CD14-positive monocyte (primary cell): Measurements from ENCODE around the gene IGF2BP2. TPM values are rescaled to one million over a fixed set of nuclear protein-coding genes. Genes with fewer than 3 reads are reported as not detected.
A peak's percentile ranks its signal among the peaks of the same experiment; 100 is the strongest.

Source experiments
- DNase-seq, 3 donors: peaks; one replicate each; pipeline ENCODE4 v3.0.0-alpha.2; 2011 to 2022
- H2AFZ ChIP-seq: 2 replicates; pipeline ENCODE4 v1.6.0; 2012; ENCODE audit warnings: mild to moderate bottlenecking, low read depth, low read length, inconsistent platforms; ENCODE audit not compliant: insufficient read depth, poor library complexity, severe bottlenecking
- H3K27ac ChIP-seq, 2 donors: 1 replicate in 1 of 2; 2 replicates in 1 of 2; pipeline ENCODE4 v1.5.1; 2012 to 2013; ENCODE audit warnings: low read length in 2 of 2, control low read depth in 1 of 2, inconsistent platforms in 1 of 2, low read depth in 1 of 2, mild to moderate bottlenecking in 1 of 2
- H3K27me3 ChIP-seq, 2 donors: one replicate each; pipeline versions ENCODE4 v1.6.0 to v1.6.1; 2011 to 2013; ENCODE audit warnings: low read length in 2 of 2; ENCODE audit not compliant: control insufficient read depth in 2 of 2, insufficient read depth in 2 of 2
- H3K36me3 ChIP-seq, 2 donors: replicated peaks in 1 of 2; 1 replicate in 1 of 2; 2 replicates in 1 of 2; pipeline versions ENCODE4 v1.5.1 to v1.6.1; 2012 to 2013; ENCODE audit warnings: low read length in 2 of 2, control low read depth in 1 of 2, inconsistent platforms in 1 of 2, mild to moderate bottlenecking in 1 of 2; ENCODE audit not compliant: insufficient read depth in 2 of 2, control insufficient read depth in 1 of 2
- H3K4me1 ChIP-seq, 2 donors: 1 replicate in 1 of 2; 2 replicates in 1 of 2; pipeline versions ENCODE4 v1.5.1 to v1.6.1; 2012 to 2013; ENCODE audit warnings: low read length in 2 of 2, control low read depth in 1 of 2, inconsistent platforms in 1 of 2, mild to moderate bottlenecking in 1 of 2, moderate library complexity in 1 of 2; ENCODE audit not compliant: insufficient read depth in 2 of 2, control insufficient read depth in 1 of 2
- H3K4me2 ChIP-seq: replicated peaks from 2 replicates; pipeline ENCODE3; 2012; ENCODE audit warnings: low read length, moderate library complexity, mild to moderate bottlenecking; ENCODE audit not compliant: poor library complexity, severe bottlenecking; ENCODE audit errors: extremely low read depth
- H3K4me3 ChIP-seq, 3 experiments: fragments of 200-600 bp in 1 of 3; sonication (generic) in 1 of 3; replicated peaks in 1 of 3; 1 replicate in 2 of 3; 2 replicates in 1 of 3; pipeline ENCODE4 v1.5.1; 2011 to 2013; ENCODE audit warnings: low read length in 3 of 3, mild to moderate bottlenecking in 3 of 3, control low read depth in 2 of 3, low read depth in 2 of 3, inconsistent platforms in 1 of 3, moderate library complexity in 1 of 3
- H3K79me2 ChIP-seq: 2 replicates; pipeline ENCODE4 v1.6.0; 2012; ENCODE audit warnings: mild to moderate bottlenecking, control low read depth, inconsistent platforms, low read length, moderate library complexity; ENCODE audit not compliant: insufficient read depth
- H3K9ac ChIP-seq: 2 replicates; pipeline ENCODE4 v1.6.0; 2017; ENCODE audit warnings: low read length, mild to moderate bottlenecking; ENCODE audit not compliant: insufficient read depth, poor library complexity, severe bottlenecking
- H3K9me3 ChIP-seq, 2 donors: replicated peaks in 1 of 2; 1 replicate in 1 of 2; 2 replicates in 1 of 2; pipeline versions ENCODE4 v1.5.1 to v1.6.1; 2012 to 2013; ENCODE audit warnings: low read length in 2 of 2, control low read depth in 1 of 2; ENCODE audit not compliant: control insufficient read depth in 1 of 2, insufficient read depth in 1 of 2
- H4K20me1 ChIP-seq: 2 replicates; pipeline ENCODE4 v1.6.0; 2012; ENCODE audit warnings: mild to moderate bottlenecking, low read length, control low read depth, moderate library complexity; ENCODE audit not compliant: insufficient read depth
- H3K27ac Mint-ChIP-seq, 7 donors: one replicate each; pipeline ENCODE4 v1.8.0; 2020; ENCODE audit warnings: mild to moderate bottlenecking in 7 of 7, mixed read lengths in 7 of 7, moderate library complexity in 6 of 7, inconsistent platforms in 2 of 7
- H3K27me3 Mint-ChIP-seq, 3 donors: one replicate each; pipeline ENCODE4 v1.8.0; 2021 to 2022; ENCODE audit warnings: low read depth in 3 of 3, mild to moderate bottlenecking in 3 of 3, mixed read lengths in 3 of 3, moderate library complexity in 3 of 3, inconsistent platforms in 1 of 3
- H3K36me3 Mint-ChIP-seq, 2 donors: one replicate each; pipeline ENCODE4 v1.8.0; 2020; ENCODE audit warnings: mixed read lengths in 2 of 2, inconsistent platforms in 1 of 2, mild to moderate bottlenecking in 1 of 2
- H3K4me1 Mint-ChIP-seq: one replicate; pipeline ENCODE4 v1.8.0; 2020; ENCODE audit warnings: mild to moderate bottlenecking, mixed read lengths
- H3K4me3 Mint-ChIP-seq, 2 donors: one replicate each; pipeline ENCODE4 v1.8.0; 2020; ENCODE audit warnings: mild to moderate bottlenecking in 2 of 2, mixed read lengths in 2 of 2, moderate library complexity in 1 of 2
- H3K9me3 Mint-ChIP-seq, 7 donors: one replicate each; pipeline ENCODE4 v1.8.0; 2020 to 2022; ENCODE audit warnings: mixed read lengths in 7 of 7, mild to moderate bottlenecking in 6 of 7, moderate library complexity in 6 of 7, inconsistent platforms in 2 of 7
- CTCF ChIP-seq: fragments of 200-600 bp; IDR thresholded peaks from one replicate; pipeline ENCODE4 v1.8.0; 2022; ENCODE audit warnings: antibody characterized with exemption, mild to moderate bottlenecking
- WGBS: methylation state at CpG from one replicate; pipeline ENCODE4 v1.1.5; 2013; ENCODE audit warnings: missing lambda C conversion rate; ENCODE audit not compliant: insufficient coverage; 5-methylcytosine and 5-hydroxymethylcytosine counted together
- intact Hi-C, 2 donors: fragments of 100-400 bp; cut with micrococcal nuclease; formaldehyde crosslinking; loops; one replicate each; pipeline versions ENCODE4 v1.15.0 to v1.15.1; 2023
- polyA plus RNA-seq, 3 donors: library from polyadenylated mRNA; depleted of rRNA in 1 of 3; unstranded in 2 of 3; stranded (reverse) in 1 of 3; fragments of 300-500 nt in 2 of 3; fragments of >200 nt in 1 of 3; fragmentation: Illumina TruSeq in 2 of 3; gene quantifications; 1 replicate in 2 of 3; 2 replicates in 1 of 3; pipeline ENCODE4 v1.2.3, GENCODE V29; 2012 to 2021

IGF2BP2 gene
- polyA plus RNA-seq, 3 donors, result 0.78 to 2.8 (median 1.00) TPM

GRCh38 chr3:185823078-185824044, 1.5 kb downstream of the IGF2BP2 start:
- under 1% methylated on average over 76 of the region's 84 CpGs for WGBS
- Histone ChIP-seq H4K20me1 (no peaks in the 10 kb centered on the region), H3K36me3 (no peaks in the 10 kb centered on the region), H2AFZ (peak overlapping the region; percentile 85), H3K4me3 (peak overlapping the region; percentile 75 to 97 (median 95)), H3K4me2 (peak overlapping the region; percentile 98), H3K9me3 (no peaks in the 10 kb centered on the region), H3K9ac (peak overlapping the region; percentile 80), H3K27me3 (peaks cover 0 to 5% of the 10 kb centered on the region in 2 donors), H3K79me2 (peaks cover 73% of the 10 kb centered on the region), H3K27ac (peak overlapping the region; percentile 20 to 65), H3K4me1 (peaks cover 5 to 32% of the 10 kb centered on the region in 2 donors)
- DNase-seq, result peak in 1 of 3 donors; percentile 28
- Mint-ChIP-seq H3K4me3 (peak overlapping the region; percentile 94 to 96), H3K27me3 (peaks cover 3 to 16% (median 9%) of the 10 kb centered on the region in 3 donors), H3K4me1 (peaks cover 32% of the 10 kb centered on the region), H3K36me3 (peaks cover 3 to 5% of the 10 kb centered on the region in 2 donors), H3K27ac (peak overlapping the region in 6 of 7 donors; percentile 8 to 78 (median 71)), H3K9me3 (peaks cover 0 to 2% (median 0%) of the 10 kb centered on the region in 7 donors)
- TF ChIP-seq CTCF, result no peak
- intact Hi-C loops, result loop anchor here in 1 of 2 donors (10.0 kb wide), 1 partner anchor 111 kb away; the partner anchor contains the start of gene TRA2B

- WGBS, result 0% methylated on average over 1 of the region's 9 CpGs
- Histone ChIP-seq H3K4me1 (peaks cover 5 to 32% of the 10 kb centered on the region in 2 donors), H2AFZ (peak overlapping the region; percentile 85), H4K20me1 (no peaks in the 10 kb centered on the region), H3K9ac (peak overlapping the region; percentile 80), H3K27ac (peak overlapping the region in 1 of 2 donors; percentile 65), H3K79me2 (peaks cover 82% of the 10 kb centered on the region), H3K36me3 (no peaks in the 10 kb centered on the region), H3K4me2 (peak overlapping the region; percentile 98), H3K4me3 (peak overlapping the region; percentile 75 to 97 (median 95)), H3K9me3 (no peaks in the 10 kb centered on the region), H3K27me3 (peaks cover 0 to 5% of the 10 kb centered on the region in 2 donors)
- Mint-ChIP-seq H3K9me3 (peaks cover 0 to 2% (median 0%) of the 10 kb centered on the region in 7 donors), H3K27ac (peak overlapping the region in 5 of 7 donors; percentile 66 to 78 (median 76)), H3K4me1 (peaks cover 34% of the 10 kb centered on the region), H3K4me3 (peak overlapping the region; percentile 94 to 96), H3K36me3 (peaks cover 0 to 3% of the 10 kb centered on the region in 2 donors), H3K27me3 (peaks cover 3 to 16% (median 9%) of the 10 kb centered on the region in 3 donors)
- no peak for TF ChIP-seq CTCF
- intact Hi-C loops, result loop anchor here in 1 of 2 donors (10.0 kb wide), 1 partner anchor 112 kb away; the partner anchor contains the start of gene TRA2B
- DNase-seq, result peak in 2 of 3 donors; percentile 46 to 51
Observed at GRCh38 chr3:185822221-185823000, 2.4 kb downstream of the IGF2BP2 start.
